Measurements from ENCODE around the gene UBL4B. TPM values are rescaled to one million over a fixed set of nuclear protein-coding genes. Genes with fewer than 3 reads are reported as not detected.

Gene UBL4B
- total RNA-seq, 1 experiment from 2014 or later: not detected

GRCh38 chr1:110067893-110068645 is 44.2 kb upstream of the UBL4B start:
- no peak overlapping the region for H4K91ac ChIP-seq (ENCODE audit: insufficient read length, low read depth, low read length)
- H3K56ac ChIP-seq (ENCODE audit: insufficient read length, low read depth, low read length): no peak overlapping the region
- H3K4me2 ChIP-seq (ENCODE audit: insufficient read depth, insufficient read length, low read length): peak overlapping the region; percentile 26
- H3K79me2 ChIP-seq (ENCODE audit: insufficient read depth, low read length): no peaks in the 10 kb centered on the region
- H3K9me3 Mint-ChIP-seq: peaks cover 0 to 3% of the 10 kb centered on the region in 2 experiments; a peak in 2 of 5 replicates
- peak overlapping the region; percentile 48 to 75 for H3K4me3 Mint-ChIP-seq
- H3T11ph ChIP-seq (ENCODE audit: low read length): no peak overlapping the region
- no peak overlapping the region for H2BK120ac ChIP-seq (ENCODE audit: low read depth, low read length, poor library complexity, severe bottlenecking)
- H3K36me3 Mint-ChIP-seq (ENCODE audit: insufficient read depth in 1 of 3, low read depth in 3 of 3): no peaks in the 10 kb centered on the region; a peak in 1 of 7 replicates
- peaks cover 10 to 18% of the 10 kb centered on the region in 2 experiments for H3K4me1 Mint-ChIP-seq
- H3K4me1 ChIP-seq (ENCODE audit: insufficient read depth, low read length): no peaks in the 10 kb centered on the region; the same call in 1 of the 2 replicates
- H4K5ac ChIP-seq (ENCODE audit: insufficient read length, low read depth, low read length): no peak overlapping the region
- H2BK12ac ChIP-seq (ENCODE audit: insufficient read length, low read depth, low read length): no peak overlapping the region
- no peak overlapping the region for H2BK20ac ChIP-seq (ENCODE audit: low read depth, low read length, poor library complexity, severe bottlenecking)
- no peak overlapping the region for H3K27ac Mint-ChIP-seq
- H3K23ac ChIP-seq (ENCODE audit: insufficient read length, low read depth, low read length): no peak overlapping the region
- peaks cover 92% of the 10 kb centered on the region for H3K27me3 Mint-ChIP-seq (ENCODE audit: low read depth)
- DNase-seq: peak; percentile 68
- no peak overlapping the region for H2BK5ac ChIP-seq (ENCODE audit: insufficient read length, low read length)
- H2AFZ ChIP-seq (ENCODE audit: low read length): no peak overlapping the region
- H2AK5ac ChIP-seq (ENCODE audit: insufficient read length, low read length): no peak overlapping the region
- peaks cover 4% of the 10 kb centered on the region for H4K20me1 ChIP-seq (ENCODE audit: control insufficient read depth, insufficient read depth, insufficient read length)
- no peaks in the 10 kb centered on the region for H3K79me1 ChIP-seq (ENCODE audit: insufficient read depth, low read depth, low read length, poor library complexity, severe bottlenecking)
- H3K18ac ChIP-seq (ENCODE audit: insufficient read length, low read depth, low read length): no peak overlapping the region
- no peak overlapping the region for H3K14ac ChIP-seq (ENCODE audit: insufficient read depth, low read length)
- no peak overlapping the region for H4K8ac ChIP-seq (replicated peaks; ENCODE audit: insufficient read length, low read depth, low read length)
- H3K9ac ChIP-seq (ENCODE audit: extremely low read depth, insufficient read length, low read length): no peak overlapping the region
- no CpG with 5 or more reads among the region's 68 CpGs for WGBS (ENCODE audit: extremely low coverage, insufficient read length, low lambda C conversion rate)
- H3K23me2 ChIP-seq (ENCODE audit: insufficient read length, low read depth, low read length, poor library complexity, severe bottlenecking): peaks cover 7% of the 10 kb centered on the region
- H3K27me3 ChIP-seq (ENCODE audit: insufficient read depth, low read length): peaks cover 68% of the 10 kb centered on the region
- H3K27ac ChIP-seq (ENCODE audit: insufficient read length, low read depth, low read length): no peak overlapping the region
- TF ChIP-seq CTCF (conservative IDR thresholded peaks at IDR 0.05): no peak; the same call in 2 of the 3 replicates
- H3K9me3 ChIP-seq (ENCODE audit: control insufficient read depth, low read depth, low read length): no peaks in the 10 kb centered on the region
- no peak overlapping the region for H2BK15ac ChIP-seq (ENCODE audit: low read depth, low read length)
- no peak overlapping the region for H3K4ac ChIP-seq (ENCODE audit: low read depth, low read length)
